Measurements from ENCODE around the gene KAT5. TPM values are rescaled to one million over a fixed set of nuclear protein-coding genes. Genes with fewer than 3 reads are reported as not detected.

The KAT5 gene
- total and polyA plus RNA-seq, 10 of the 15 experiments (the other 5 are each of a cell fraction or from before 2014, with no cell fraction given): 3.4 to 66.1 (median 46.3) TPM

GRCh38 chr11:65711785-65712632 is at the start of gene KAT5 (continued):
- TF ChIP-seq, protein P1, sequence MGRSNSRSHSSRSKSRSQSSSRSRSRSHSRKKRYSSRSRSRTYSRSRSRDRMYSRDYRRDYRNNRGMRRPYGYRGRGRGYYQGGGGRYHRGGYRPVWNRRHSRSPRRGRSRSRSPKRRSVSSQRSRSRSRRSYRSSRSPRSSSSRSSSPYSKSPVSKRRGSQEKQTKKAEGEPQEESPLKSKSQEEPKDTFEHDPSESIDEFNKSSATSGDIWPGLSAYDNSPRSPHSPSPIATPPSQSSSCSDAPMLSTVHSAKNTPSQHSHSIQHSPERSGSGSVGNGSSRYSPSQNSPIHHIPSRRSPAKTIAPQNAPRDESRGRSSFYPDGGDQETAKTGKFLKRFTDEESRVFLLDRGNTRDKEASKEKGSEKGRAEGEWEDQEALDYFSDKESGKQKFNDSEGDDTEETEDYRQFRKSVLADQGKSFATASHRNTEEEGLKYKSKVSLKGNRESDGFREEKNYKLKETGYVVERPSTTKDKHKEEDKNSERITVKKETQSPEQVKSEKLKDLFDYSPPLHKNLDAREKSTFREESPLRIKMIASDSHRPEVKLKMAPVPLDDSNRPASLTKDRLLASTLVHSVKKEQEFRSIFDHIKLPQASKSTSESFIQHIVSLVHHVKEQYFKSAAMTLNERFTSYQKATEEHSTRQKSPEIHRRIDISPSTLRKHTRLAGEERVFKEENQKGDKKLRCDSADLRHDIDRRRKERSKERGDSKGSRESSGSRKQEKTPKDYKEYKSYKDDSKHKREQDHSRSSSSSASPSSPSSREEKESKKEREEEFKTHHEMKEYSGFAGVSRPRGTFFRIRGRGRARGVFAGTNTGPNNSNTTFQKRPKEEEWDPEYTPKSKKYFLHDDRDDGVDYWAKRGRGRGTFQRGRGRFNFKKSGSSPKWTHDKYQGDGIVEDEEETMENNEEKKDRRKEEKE (IDR thresholded peaks at IDR 0.05): no peak
- TF ChIP-seq, protein P2, sequence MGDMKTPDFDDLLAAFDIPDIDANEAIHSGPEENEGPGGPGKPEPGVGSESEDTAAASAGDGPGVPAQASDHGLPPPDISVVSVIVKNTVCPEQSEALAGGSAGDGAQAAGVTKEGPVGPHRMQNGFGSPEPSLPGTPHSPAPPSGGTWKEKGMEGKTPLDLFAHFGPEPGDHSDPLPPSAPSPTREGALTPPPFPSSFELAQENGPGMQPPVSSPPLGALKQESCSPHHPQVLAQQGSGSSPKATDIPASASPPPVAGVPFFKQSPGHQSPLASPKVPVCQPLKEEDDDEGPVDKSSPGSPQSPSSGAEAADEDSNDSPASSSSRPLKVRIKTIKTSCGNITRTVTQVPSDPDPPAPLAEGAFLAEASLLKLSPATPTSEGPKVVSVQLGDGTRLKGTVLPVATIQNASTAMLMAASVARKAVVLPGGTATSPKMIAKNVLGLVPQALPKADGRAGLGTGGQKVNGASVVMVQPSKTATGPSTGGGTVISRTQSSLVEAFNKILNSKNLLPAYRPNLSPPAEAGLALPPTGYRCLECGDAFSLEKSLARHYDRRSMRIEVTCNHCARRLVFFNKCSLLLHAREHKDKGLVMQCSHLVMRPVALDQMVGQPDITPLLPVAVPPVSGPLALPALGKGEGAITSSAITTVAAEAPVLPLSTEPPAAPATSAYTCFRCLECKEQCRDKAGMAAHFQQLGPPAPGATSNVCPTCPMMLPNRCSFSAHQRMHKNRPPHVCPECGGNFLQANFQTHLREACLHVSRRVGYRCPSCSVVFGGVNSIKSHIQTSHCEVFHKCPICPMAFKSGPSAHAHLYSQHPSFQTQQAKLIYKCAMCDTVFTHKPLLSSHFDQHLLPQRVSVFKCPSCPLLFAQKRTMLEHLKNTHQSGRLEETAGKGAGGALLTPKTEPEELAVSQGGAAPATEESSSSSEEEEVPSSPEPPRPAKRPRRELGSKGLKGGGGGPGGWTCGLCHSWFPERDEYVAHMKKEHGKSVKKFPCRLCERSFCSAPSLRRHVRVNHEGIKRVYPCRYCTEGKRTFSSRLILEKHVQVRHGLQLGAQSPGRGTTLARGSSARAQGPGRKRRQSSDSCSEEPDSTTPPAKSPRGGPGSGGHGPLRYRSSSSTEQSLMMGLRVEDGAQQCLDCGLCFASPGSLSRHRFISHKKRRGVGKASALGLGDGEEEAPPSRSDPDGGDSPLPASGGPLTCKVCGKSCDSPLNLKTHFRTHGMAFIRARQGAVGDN (IDR thresholded peaks at IDR 0.05): peak; percentile 93
- TF ChIP-seq ZNF274 (IDR thresholded peaks at IDR 0.05; ENCODE audit: insufficient read depth, insufficient read length): no peak
- no peak for TF ChIP-seq CHD1 (IDR thresholded peaks at IDR 0.05; ENCODE audit: low read depth, low read length)
- TF ChIP-seq JUNB (IDR thresholded peaks at IDR 0.05): no peak
- peak; percentile 63 for TF ChIP-seq IRF4 (IDR thresholded peaks at IDR 0.05; ENCODE audit: low read depth, low read length)
- 0 out of 2 replicates have a peak, but pooled peaks have one; percentile 37 for TF ChIP-seq RCOR1 (conservative IDR thresholded peaks at IDR 0.05; ENCODE audit: low read depth, low read length)
- TF ChIP-seq NR2C1 (IDR thresholded peaks at IDR 0.05): peak; percentile 67; the same call in 1 of the 2 replicates
- TF ChIP-seq NFXL1 (IDR thresholded peaks at IDR 0.05; ENCODE audit: borderline replicate concordance): no peak
- TF ChIP-seq ATF7 (IDR thresholded peaks at IDR 0.05; ENCODE audit: low read depth): peak; percentile 86
- no peak for TF ChIP-seq BCL11A (IDR thresholded peaks at IDR 0.05; ENCODE audit: low read depth, low read length)
- TF ChIP-seq, protein P3, sequence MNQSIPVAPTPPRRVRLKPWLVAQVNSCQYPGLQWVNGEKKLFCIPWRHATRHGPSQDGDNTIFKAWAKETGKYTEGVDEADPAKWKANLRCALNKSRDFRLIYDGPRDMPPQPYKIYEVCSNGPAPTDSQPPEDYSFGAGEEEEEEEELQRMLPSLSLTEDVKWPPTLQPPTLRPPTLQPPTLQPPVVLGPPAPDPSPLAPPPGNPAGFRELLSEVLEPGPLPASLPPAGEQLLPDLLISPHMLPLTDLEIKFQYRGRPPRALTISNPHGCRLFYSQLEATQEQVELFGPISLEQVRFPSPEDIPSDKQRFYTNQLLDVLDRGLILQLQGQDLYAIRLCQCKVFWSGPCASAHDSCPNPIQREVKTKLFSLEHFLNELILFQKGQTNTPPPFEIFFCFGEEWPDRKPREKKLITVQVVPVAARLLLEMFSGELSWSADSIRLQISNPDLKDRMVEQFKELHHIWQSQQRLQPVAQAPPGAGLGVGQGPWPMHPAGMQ (IDR thresholded peaks at IDR 0.05; ENCODE audit: borderline replicate concordance): no peak
- no peak for TF ChIP-seq REST (IDR thresholded peaks at IDR 0.05; ENCODE audit: low read depth, low read length)
- TF ChIP-seq ESRRA (IDR thresholded peaks at IDR 0.05; ENCODE audit: low read length): no peak
- TF ChIP-seq YY1 (IDR thresholded peaks at IDR 0.05; ENCODE audit: low read depth, low read length): peak; percentile 96
- no peak for TF ChIP-seq CBX3 (IDR thresholded peaks at IDR 0.05; ENCODE audit: borderline replicate concordance, low read depth)

Data from GM12878 (cell line).